ENCODE measurements around the gene IGFLR1. TPM values are rescaled to one million over a fixed set of nuclear protein-coding genes. Genes with fewer than 3 reads are reported as not detected.
"Not testable (repeated sequence)": the region's sequence is repeated elsewhere in the genome, so short reads cannot be mapped to it uniquely, and the experiment has no call there.

The IGFLR1 gene
- total RNA-seq, 2 donors from 2014 or later = 80.4 to 193 TPM

DNA sequence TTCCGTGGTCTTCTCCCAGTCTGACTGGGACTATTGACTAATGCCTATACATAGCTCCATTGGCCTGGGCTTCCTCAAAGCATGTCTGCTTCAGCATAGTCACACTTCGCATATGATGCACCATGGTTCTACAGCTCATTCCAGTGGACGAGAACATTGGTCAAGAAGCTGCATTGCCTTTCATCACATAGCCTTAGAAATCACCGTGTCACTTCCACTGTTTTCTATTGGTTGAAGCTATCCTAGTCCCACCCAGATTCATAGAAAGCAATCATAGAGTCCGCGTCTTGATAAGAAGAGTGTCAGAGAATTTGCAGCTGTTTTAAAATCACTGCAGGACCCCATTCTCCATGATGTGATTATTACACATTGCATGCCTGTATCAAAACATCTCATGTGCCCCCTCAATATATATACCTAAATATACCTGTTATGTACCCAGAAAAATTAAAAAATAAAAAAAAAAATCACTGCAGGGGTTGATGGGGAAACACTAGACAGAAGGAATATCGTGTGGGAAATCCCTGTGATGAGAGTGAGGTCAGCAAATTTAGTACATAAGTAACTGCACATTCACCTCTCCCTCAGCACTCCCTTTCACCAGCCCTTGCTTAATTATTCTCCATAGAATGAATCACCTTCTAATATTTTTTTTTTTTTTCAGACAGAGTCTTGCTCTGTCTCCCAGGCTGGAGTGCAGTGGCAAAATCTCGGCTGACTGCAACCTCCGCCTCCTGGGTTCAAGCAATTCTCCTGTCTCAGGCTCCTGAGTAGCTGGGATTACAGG lies 31.0 kb upstream of the IGFLR1 start:
- Mint-ChIP-seq H3K4me3 (no peak overlapping the region), H3K27ac (no peak overlapping the region), H3K27me3 (no peaks in the 10 kb centered on the region), H3K4me1 (ENCODE audit: low read depth in 2 of 2) (peaks cover 20 to 25% of the 10 kb centered on the region in 2 donors), H3K36me3 (no peaks in the 10 kb centered on the region), H3K9me3 (no peaks in the 10 kb centered on the region)
- DNase-seq (ENCODE audit: low spot score) = peak; percentile 32
- ATAC-seq = no peak

DNA sequence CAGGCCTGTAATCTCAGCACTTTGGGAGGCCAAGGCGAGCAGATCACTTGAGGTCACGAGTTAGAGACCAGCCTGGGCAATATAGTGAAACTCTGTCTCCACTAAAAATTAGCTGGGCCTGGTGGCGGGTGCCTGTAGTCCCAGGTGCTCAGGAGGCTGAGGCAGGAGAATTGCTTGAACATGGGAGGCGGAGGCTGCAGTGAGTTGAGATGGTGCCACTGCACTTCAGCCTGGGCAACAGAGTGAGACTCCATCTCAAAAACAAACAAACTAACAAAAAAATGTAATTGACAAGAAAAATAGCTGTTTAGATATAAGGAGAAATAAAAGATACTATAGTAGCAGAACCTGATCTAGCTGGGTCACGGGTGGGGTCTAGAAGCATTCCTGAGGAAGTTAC lies 30.1 kb upstream of the IGFLR1 start:
- not testable (repeated sequence) for H3K4me3 Mint-ChIP-seq; H3K27me3 Mint-ChIP-seq; DNase-seq (ENCODE audit: low spot score); ATAC-seq; H3K9me3 Mint-ChIP-seq; H3K36me3 Mint-ChIP-seq; H3K27ac Mint-ChIP-seq
- peaks cover 20 to 25% of the 10 kb centered on the region in 2 donors for H3K4me1 Mint-ChIP-seq (ENCODE audit: low read depth in 2 of 2)

DNA sequence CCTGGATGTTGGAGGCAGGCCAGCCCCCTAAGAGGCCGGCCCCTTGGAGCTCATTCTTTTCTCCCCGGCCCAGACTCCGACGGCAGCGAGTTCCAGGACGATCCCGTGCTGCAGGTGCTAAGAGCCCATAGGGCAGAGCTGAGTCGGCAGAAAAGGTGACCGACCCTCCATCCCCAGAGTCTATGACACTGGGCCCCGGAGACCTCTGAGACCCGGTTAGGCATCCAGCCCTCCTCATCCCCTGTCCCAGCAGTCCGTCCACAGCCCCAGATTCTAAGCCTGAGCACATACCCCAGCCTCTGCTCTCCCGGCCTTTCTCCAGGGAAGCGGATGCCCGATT lies 25.8 kb upstream of the IGFLR1 start:
- H3K27ac Mint-ChIP-seq = no peak overlapping the region
- H3K36me3 Mint-ChIP-seq = no peaks in the 10 kb centered on the region
- H3K4me1 Mint-ChIP-seq (ENCODE audit: low read depth in 2 of 2) = peaks cover 0 to 4% of the 10 kb centered on the region in 2 donors
- ATAC-seq (no peak), DNase-seq (ENCODE audit: low spot score) (no peak)
- no peaks in the 10 kb centered on the region for H3K9me3 Mint-ChIP-seq
- no peaks in the 10 kb centered on the region for H3K27me3 Mint-ChIP-seq
- no peak overlapping the region for H3K4me3 Mint-ChIP-seq

DNA sequence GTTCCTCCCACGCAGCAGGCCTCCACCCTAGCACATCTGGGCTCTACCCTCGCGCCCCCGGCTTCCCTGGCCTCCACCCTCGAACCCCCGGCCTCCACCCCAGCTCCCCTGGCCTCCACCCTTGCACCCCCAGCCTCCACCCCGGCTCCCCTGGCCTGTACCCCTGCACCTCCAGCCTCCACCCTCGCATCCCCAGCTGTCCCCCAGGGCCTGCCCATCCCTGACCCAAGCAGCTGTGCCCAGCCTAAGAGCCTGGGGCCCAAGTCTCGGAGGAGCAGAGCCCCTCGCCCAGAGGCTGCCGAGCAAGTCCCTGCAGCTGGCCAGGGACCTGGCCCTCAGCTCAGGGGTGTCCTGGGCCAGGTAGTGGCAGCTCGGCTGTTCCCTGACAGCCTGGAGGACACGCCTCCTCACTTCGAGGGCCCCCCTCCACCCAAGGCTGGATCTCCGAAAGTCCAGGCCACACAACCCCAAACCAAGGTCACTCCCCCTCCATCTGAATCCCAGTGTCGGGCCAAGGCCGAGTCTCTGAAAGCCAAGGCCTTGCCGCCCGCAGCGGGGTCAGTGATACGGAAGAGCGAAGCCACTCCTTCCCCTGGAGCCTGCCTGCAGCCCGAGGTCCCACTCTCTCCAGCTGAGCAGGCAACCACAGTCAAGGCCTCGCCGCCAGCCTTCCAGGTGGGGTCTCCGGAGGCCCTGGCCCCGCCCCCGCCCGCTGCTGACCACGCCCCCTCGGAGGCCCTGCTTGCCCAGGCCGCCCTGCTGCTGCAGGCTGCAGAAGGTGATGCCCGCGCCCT lies 25.2 kb upstream of the IGFLR1 start:
- Mint-ChIP-seq H3K27me3 (no peaks in the 10 kb centered on the region), H3K9me3 (no peaks in the 10 kb centered on the region), H3K4me3 (no peak overlapping the region), H3K36me3 (no peaks in the 10 kb centered on the region), H3K27ac (no peak overlapping the region), H3K4me1 (ENCODE audit: low read depth in 2 of 2) (peaks cover 0 to 4% of the 10 kb centered on the region in 2 donors)
- ATAC-seq = peak; percentile 12 to 31
- DNase-seq (ENCODE audit: low spot score) = no peak

DNA sequence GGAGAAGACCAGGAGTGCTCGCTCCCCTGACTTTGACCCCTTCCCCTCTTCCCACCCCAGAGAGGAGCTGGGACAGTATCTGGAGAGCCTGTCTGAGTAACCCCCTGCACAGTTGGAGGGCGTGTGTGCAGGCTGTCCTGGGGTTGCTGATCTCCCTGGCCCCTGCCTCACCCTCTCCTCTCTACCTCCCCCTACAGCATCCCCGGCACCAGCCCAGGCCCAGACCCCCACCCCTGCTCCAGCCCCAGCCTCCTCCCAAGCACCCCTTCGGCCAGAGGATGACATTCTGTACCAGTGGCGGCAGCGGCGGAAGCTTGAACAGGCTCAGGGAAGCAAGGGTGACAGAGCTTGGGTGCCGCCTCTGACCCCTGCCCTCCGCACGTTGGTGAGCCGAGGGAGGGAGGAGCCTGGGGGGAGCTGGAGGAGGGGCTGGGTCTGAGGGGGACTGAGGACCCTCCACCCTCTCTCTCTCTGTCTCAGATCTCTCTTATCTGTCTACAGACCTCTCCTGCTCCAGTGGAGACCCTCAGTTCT lies 24.4 kb upstream of the IGFLR1 start:
- H3K27ac Mint-ChIP-seq = no peak overlapping the region
- DNase-seq (ENCODE audit: low spot score) = no peak
- no peaks in the 10 kb centered on the region for H3K27me3 Mint-ChIP-seq
- H3K4me3 Mint-ChIP-seq = no peak overlapping the region
- H3K36me3 Mint-ChIP-seq = no peaks in the 10 kb centered on the region
- peak; percentile 29 to 38 for ATAC-seq
- peaks cover 0 to 4% of the 10 kb centered on the region in 2 donors for H3K4me1 Mint-ChIP-seq (ENCODE audit: low read depth in 2 of 2)
- no peaks in the 10 kb centered on the region for H3K9me3 Mint-ChIP-seq

DNA sequence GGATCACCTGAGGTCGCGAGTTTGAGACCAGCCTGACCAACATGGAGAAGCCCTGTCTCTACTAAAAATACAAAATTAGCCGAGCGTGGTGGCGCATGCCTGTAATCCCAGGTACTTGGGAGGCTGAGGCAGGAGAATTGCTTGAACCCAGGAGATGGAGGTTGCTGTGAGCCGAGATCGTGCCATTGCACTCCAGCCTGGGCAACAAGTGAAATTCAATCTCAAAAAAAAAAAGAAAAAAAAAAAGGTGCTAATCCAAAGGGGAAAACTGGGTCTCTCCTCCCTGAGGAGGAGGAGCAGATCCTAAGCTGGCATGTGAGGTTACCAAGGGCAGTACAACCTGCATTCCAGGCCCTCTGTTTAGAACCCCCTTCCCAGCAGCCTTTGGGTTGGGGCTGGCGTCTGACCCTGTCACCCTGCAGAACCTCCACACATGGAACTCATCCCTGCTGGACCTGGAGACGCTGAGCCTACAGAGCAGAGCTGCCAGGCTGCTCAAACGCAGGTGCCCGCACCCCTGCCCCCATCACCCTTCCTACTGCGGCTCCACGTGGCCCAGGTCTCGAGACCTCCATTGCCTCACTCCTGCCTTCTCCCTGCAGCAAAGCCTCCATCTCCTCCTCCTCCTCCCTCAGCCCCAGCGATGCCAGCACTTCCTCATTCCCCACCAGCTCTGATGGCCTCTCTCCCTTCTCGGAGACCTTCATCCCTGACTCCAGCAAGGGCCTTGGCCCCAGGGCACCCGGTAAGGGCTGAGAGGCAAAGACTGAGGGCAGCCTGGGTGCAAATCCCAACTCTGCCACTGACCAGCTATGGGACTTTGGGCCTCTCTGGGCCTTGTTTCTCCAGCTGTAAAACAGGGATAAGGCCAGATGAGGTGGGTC lies 22.4 kb upstream of the IGFLR1 start:
- H3K36me3 Mint-ChIP-seq = no peaks in the 10 kb centered on the region
- DNase-seq (ENCODE audit: low spot score) = no peak
- H3K9me3 Mint-ChIP-seq = no peaks in the 10 kb centered on the region
- ATAC-seq = no peak
- H3K27me3 Mint-ChIP-seq = no peaks in the 10 kb centered on the region
- no peak overlapping the region for H3K4me3 Mint-ChIP-seq
- H3K27ac Mint-ChIP-seq = no peak overlapping the region
- peaks cover 1 to 6% of the 10 kb centered on the region in 2 donors for H3K4me1 Mint-ChIP-seq (ENCODE audit: low read depth in 2 of 2)

DNA sequence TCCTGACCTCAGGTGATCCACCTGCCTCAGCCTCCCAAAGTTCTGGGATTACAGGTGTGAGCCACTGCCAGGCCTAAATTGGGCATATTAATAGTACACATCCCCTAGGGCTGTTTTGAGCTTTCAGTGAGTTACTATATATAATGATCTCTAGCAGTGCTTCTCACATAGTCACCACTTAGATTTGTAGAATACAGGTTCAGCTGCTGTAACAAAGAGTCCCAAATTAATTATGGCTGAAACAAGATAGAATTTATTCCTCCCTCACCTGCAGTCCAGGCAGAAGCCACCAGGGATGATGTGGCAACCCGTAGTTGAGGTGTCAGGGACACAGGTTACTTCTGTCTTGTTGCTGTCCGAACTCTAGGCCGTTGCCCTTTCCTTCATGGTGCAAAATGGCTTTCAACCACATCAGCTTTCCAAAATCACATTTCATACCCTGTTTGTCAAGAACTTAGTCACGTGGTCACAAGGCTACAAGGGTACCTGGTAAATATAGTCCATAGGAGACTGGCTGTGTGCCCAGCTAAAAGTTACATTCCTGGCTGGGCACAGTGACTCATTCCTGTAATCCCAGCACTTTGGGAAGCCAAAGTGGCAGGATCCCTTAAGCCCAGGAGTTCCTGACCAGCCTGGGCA lies 18.6 kb upstream of the IGFLR1 start:
- Mint-ChIP-seq H3K27me3 (peaks cover 0 to 5% of the 10 kb centered on the region in 2 donors), H3K4me1 (ENCODE audit: low read depth in 2 of 2) (peaks cover 19 to 29% of the 10 kb centered on the region in 2 donors), H3K9me3 (no peaks in the 10 kb centered on the region), H3K36me3 (no peaks in the 10 kb centered on the region), H3K27ac (no peak overlapping the region), H3K4me3 (no peak overlapping the region)
- ATAC-seq = no peak
- no peak for DNase-seq (ENCODE audit: low spot score)

DNA sequence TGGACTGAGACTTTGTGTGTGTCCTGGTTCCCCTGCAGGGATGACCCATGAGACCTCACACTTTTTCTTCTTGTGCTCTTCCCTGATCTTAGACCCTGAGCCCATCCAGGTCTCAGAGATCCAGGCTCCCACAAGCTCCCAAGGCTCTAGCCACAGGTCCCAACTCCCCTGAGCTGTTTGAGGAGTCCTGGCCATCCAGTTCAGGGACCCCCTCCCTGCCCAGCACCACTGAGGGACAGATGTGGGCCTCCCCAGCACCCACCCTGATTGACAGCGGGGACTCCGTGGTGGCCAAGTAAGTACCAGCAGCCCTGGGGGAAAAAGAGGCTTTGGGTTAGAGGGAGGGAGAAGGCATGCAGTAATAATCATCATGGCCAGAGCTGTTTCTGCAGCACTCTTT lies 17.4 kb upstream of the IGFLR1 start:
- H3K27ac Mint-ChIP-seq = no peak overlapping the region
- H3K27me3 Mint-ChIP-seq = peaks cover 0 to 10% of the 10 kb centered on the region in 2 donors
- ATAC-seq (no peak), DNase-seq (ENCODE audit: low spot score) (no peak)
- H3K4me1 Mint-ChIP-seq (ENCODE audit: low read depth in 2 of 2) = peaks cover 19 to 32% of the 10 kb centered on the region in 2 donors
- H3K9me3 Mint-ChIP-seq = no peaks in the 10 kb centered on the region
- peak overlapping the region; percentile 88 for H3K4me3 Mint-ChIP-seq
- no peaks in the 10 kb centered on the region for H3K36me3 Mint-ChIP-seq

DNA sequence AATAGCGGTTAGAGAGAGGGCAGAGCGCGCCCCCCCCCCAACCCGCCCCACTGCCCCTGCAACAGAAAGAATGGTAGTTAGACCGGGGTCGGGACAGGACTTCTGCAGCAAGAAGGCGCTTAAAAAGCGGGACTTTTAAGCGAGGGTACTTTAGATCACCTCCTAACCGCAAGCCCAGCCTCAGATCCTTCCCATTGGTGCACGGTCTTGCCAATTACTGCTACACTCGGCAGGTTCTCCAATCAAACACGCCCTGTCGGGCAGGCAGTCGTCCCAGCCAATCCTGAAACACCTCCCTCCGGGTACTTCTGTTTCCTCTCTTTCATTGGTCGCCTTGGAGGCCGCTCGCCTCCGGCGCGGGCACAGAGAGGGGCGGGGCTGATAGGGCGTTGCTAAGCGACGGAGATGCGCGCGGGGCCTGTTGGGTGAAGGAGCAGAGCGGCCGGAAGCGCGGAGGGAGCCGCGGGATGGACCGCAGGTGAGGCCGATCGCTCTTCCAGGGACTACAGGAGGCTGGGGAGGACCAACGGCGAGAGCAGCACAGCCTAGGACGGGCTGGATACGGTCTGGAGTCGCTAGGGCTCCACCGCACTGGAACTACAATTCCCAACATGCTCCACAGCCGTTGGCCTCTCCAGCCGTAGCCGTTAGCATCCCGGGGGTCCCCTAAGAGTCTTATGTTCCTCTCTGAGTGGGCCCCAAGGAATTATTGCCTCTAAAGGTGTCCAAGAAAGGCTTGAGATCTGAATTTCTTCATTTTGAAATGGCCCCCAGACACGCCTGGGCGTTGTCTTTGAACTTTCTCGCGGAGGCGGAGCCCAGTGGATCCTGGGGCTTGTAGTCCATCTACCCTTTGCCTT lies 15.7 kb upstream of the IGFLR1 start, which contains the start of gene PROSER3:
PROSER3 (plus strand) TSS at position 428 of the 860 bp plus-strand sequence; CDS start at position 468, 40 bp downstream.
- H3K4me3 Mint-ChIP-seq = peak within 1 kb of the TSS; percentile 88

DNA sequence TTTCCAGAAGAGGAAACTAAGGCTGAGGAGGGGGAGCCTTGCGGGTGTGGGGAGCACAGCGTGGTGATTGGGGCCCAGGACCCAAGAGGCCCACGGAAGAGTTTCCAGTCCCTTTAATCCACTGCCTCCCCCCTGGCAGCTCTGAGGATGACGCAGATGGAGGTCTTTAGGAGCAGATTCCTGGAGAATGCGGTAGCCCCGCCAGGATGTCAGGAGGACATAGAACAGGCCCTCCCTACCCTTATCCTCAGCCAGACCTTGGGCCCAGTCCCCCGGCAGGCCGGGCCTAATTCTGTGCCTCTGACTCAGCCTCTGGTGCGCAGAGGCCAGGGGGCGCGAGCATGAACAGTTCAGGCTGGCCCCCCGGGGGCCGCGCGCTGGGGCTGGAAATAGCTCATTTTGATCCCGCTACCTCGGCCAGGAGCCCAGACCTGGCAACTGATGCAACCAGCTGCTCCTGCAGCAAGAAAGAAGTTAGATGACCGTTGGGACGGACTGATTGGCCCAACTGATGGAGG lies 15.0 kb upstream of the IGFLR1 start:
- ATAC-seq = peak in 1 of 2 donors; percentile 10
- Mint-ChIP-seq H3K27me3 (peaks cover 0 to 11% of the 10 kb centered on the region in 2 donors), H3K27ac (peak overlapping the region; percentile 78 to 81), H3K36me3 (no peaks in the 10 kb centered on the region), H3K9me3 (no peaks in the 10 kb centered on the region), H3K4me1 (ENCODE audit: low read depth in 2 of 2) (peaks cover 19 to 32% of the 10 kb centered on the region in 2 donors), H3K4me3 (peak overlapping the region; percentile 88)
- no peak for DNase-seq (ENCODE audit: low spot score)

More for the DNA sequence above, 15.7 kb upstream of the IGFLR1 start, which contains the start of gene PROSER3:
- H3K4me1 Mint-ChIP-seq (ENCODE audit: low read depth in 2 of 2) = peaks cover 19 to 32% of the 10 kb centered on the region in 2 donors
- H3K27ac Mint-ChIP-seq = peak within 1 kb of the TSS; percentile 78 to 81
- DNase-seq (ENCODE audit: low spot score) = peak; percentile 99
- ATAC-seq = peak; percentile 98 to 99
- no peaks in the 10 kb centered on the region for H3K36me3 Mint-ChIP-seq
- H3K9me3 Mint-ChIP-seq = no peaks in the 10 kb centered on the region
- H3K27me3 Mint-ChIP-seq = peaks cover 0 to 11% of the 10 kb centered on the region in 2 donors

DNA sequence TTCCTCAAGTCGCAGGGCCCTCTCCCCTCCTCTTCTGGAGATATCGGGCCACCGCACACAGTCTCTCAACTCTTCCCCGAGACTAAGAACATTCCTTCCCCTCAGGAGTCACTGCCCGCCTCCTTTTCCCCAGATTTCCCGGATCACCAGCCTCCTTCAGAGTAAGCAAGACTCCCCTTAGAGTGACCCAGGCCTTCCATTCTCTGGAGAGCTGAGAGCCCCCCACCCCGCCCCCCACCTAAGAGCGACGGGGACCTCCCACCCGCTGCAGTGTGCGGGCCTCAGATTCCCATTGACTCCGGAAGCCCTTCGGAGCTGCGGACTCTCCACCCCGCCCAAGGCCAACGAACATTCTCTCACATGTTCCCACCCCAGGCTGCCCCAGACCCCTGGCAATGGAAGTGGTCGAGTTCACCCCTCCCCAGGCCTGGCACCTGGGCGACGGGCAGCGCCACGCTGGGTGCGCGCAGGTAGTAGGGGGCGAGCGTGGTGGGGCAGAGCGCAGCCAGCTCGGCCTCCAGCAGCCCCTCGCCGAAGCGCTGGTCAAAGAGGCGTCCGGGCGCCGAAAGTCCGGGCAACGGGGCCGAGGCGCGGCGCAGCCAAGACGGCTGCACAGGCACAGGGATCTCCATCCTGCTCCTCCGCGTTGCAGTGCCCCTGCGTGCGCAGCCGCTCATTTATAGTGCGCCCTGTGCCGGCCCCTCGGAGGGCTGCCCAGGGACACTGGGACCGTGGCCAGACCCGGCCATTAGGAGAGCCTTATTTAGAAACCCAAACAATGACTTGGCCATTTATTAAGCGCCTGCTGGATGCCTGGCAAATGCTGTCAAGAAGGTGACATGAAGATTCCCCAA lies 14.4 kb upstream of the IGFLR1 start, which contains the start of gene HSPB6:
HSPB6 (minus strand) TSS at position 653 of the 854 bp plus-strand sequence; CDS start at position 632, 21 bp downstream.
- DNase-seq (ENCODE audit: low spot score) = no peak
- Mint-ChIP-seq H3K36me3 (no peaks in the 10 kb centered on the region), H3K27me3 (peaks cover 0 to 11% of the 10 kb centered on the region in 2 donors), H3K4me1 (ENCODE audit: low read depth in 2 of 2) (peaks cover 19 to 32% of the 10 kb centered on the region in 2 donors), H3K27ac (peak within 1 kb of the TSS; percentile 78 to 81), H3K9me3 (no peaks in the 10 kb centered on the region), H3K4me3 (peak within 1 kb of the TSS; percentile 88)
- ATAC-seq = no peak
